ENCODE measurements around the gene WNT3A.
A peak's percentile ranks its signal among the peaks of the same experiment; 100 is the strongest.
"Not testable (repeated sequence)": the region's sequence is repeated elsewhere in the genome, so short reads cannot be mapped to it uniquely, and the experiment has no call there.

The WNT3A gene

DNA sequence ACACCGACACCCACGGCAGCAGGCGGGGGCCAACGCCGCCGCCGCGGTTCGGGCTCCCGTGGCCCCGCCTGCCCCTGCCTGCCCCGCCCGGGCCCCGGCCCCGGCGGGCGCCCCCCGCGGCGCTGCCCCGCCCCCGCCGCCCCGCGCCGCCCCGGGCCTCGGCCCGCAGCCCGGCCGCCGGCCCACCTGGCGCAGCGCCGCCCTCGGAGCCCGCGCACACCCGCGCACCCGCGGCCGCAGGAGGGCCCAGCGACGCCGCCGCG, at the start of gene WNT3A:
Gene WNT3A (plus strand): TSS at position 213 of the 263 bp plus-strand sequence. CDS start 131 bp downstream, outside the sequence.
- no peak for DNase-seq

DNA sequence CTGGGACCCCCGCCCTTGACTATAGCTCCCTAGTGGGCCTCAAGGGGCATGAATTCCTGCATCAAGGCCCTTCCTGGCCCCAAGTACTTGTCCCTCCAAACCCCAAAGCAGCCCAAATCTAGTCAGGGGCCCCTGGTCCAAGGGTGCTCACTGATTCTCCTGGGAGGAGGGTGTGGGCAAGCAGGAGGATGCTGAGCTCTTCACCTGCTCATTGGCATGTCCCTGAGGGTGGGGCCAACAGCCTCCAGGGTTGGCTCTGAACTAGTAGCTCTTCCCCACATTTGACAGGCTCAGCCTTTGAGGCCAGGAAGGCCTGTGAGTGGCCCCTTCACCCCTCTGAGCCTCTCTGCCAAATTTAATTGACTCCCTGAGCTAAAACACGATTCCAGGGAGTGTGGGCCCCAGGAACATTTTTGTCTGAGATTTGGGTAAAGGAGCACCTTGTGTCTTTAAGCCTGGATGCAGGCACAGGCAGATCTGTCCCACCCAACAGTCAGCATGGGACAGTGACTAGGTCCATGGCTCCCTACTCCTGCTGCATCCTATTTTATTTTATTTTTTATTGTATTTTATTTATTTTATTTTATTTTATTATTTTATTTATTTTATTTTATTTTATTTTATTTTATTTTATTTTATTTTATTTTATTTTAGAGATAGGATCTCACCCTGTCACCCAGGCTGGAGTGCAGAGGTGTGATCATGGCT, 48.0 kb upstream of the WNT3A start:
- no peak for DNase-seq

- DNase-seq: no peak
Measured at GRCh38 chr1:227959325-227959860, 47.4 kb upstream of the WNT3A start.

DNA sequence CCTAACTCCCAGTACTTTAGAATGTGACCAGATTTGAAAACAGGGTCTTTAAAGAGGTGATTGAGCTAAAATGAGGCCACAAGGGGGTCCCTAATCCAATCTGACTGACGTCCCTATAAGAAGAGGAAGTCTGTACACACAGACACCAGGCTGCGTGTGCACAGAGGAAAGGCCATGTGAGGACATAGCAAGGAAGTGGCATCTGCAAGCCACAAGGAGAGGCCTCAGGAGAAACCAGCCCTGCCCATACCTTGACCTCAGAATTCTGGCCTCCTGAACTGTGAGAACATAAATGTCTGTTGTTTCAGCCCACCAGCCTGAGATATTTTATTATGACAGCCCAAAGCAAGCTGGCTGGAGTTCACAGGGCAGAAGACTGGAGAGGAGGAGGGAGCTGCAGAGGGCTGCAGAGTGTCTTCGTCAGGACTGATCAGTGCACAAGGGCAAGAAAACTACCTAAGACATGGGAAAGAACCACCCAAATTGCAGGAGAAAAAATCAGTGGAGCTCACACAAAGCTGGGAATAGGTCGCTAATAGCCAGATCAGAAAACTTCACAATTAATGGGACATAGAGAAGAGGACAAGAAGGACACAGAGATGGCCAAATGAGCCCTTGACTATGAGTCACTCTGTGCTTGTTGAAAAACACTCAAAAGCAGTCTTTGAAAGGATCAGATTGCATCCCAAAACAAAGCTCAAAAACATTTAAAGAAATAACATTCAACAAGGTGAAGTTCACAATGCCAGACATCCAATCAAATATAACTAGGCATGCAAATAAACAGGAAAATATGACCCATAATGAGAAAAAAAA, 44.9 kb upstream of the WNT3A start:
- no peak for DNase-seq

GRCh38 chr1:227966733-227967132, 40.1 kb upstream of the WNT3A start:
- DNase-seq: not testable (repeated sequence)

- DNase-seq: not testable (repeated sequence)
Measured at GRCh38 chr1:227967815-227968214, 39.0 kb upstream of the WNT3A start.

DNA sequence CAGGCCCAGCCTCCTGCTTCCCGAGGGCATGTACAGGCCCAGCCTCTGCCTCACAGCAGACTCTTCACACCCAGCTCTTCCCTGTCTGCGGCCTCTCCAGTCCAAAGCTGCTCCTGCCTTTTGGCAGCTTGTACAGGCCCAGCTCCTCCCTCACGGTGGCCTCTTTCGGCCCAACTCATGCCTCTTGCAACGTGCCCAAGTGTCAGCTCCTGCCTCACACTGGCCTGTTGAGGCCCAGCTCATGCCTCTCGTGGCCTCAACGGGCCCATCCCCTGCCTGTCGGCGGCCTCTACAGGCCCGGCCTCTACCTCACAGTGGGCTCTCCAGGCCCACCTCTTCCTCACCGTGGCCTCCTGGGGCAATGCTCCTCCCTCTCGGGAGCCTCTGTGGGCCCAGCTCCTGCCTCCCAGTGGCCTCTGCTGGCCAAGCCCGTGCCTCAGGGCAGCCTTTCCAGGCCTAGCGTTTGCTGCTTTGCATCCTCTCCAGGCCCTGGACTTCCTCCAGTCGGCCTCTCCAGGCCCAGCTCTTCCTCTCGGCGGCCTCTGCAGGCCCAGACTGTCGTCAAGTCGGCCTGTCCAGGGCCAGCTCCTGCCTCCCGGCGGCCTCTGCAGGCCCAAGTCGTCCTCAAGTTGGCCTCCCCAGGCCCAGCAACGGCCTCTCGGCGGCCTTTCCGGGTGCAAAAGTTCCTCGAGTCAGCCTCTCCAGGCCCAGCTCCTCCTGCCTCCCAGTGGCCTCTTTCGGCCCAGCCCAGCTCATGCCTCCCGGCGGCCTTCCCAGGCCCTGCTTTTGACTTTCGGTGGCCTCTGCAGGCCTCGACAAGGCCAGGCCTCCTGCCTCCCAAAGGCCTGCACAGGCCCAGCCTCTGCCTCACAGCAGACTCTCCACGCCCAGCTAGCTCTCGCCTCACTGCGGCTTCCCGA, 36.5 kb upstream of the WNT3A start:
- DNase-seq: not testable (repeated sequence)

DNA sequence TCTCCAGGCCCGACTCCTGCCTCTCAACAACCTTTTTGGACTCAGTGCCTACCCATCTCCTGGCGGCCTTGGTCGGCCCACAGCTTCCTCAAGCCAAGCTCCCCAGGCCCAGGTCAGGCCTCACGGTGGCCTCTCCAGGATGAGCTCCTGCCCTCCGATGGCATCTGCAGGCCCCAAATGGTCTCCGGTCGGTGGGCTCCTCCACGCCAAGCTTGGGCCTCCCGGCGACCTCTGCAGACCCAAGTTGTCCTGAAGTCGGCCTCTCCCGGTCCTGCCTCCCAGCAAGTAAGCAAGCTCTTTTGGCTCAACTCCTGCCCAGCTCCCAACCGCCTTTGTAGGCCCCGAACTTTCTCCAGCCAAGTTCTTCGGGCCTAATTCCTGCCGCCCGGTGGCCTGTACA, 35.6 kb upstream of the WNT3A start:
- not testable (repeated sequence) for DNase-seq

DNA sequence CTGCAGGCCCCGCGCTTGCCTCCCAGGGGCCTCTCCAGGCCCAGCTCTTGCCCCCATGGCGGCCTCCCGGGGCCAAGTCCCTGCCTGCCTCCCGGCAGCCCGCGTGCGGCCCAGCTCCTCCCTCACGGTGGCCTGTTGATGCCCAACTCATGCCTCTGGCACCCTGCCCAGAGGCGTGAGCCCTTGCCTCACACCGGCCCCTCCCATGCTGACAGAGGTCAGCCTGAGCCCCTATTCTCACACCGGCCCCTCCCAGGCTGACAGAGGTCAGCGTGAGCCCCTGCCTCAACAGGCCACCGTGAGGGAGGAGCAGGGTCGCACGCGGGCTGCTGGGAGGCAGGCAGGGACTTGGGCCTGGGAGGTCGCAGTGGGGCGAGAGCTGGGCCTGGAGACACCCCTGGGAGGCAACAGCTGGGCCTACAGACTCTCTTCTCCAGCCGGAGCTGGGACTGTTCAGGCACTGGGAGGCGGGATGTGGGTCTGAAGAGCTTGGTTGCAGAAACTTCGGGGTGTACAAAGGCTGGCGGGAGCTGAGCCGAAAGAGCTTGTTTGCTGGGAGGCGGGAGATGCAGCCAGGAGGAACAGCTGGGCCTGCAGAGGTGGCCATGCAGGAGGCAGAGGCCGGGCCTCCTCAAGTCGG, 35.0 kb upstream of the WNT3A start:
- DNase-seq: not testable (repeated sequence)

DNA sequence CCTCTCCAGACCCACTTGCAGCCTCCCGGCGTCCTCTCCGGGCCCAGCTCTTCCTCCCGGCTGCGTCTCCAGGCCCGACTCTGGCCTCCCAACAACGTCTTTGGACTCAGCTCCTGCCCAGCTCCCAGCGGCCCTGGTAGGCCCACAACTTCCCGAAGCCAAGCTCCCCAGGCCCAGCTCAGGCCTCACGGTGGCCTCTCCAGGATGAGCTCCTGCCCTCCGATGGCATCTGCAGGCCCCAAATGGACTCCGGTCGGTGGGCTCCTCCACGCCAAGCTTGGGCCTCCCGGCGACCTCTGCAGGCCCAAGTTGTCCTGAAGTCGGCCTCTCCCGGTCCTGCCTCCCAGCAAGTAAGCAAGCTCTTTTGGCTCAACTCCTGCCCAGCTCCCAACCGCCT, 34.5 kb upstream of the WNT3A start:
- not testable (repeated sequence) for DNase-seq

GRCh38 chr1:227972843-227973374, 33.9 kb upstream of the WNT3A start:
- DNase-seq: not testable (repeated sequence)

DNA sequence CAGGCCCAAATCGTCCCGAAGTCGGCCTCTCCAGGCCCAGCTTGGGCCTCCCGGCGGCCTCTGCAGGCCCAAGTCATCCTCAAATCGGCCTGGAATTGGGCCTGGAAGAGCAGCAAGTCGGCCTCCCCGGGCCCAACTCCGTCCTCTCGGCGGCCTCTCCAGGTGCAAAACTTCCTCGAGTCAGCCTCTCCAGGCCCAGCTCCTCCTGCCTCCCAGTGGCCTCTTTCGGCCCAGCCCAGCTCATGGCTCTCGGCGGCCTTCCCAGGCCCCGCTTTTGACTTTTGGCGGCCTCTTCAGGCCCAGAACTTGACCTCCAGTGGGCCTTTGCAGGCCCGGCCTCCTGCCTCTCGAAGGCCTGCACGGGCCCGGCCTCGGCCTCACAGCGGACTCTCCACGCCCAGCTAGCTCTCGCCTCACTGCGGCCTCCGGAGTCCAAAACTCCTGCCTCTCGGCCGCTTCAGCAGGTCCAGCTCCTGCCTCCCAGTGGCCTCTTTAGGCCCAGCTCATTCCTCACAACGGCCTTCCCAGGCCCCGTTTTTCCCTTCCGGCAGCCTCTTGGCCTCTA, 33.0 kb upstream of the WNT3A start:
- not testable (repeated sequence) for DNase-seq

- not testable (repeated sequence) for DNase-seq
Measured at GRCh38 chr1:227975583-227976283, 31.1 kb upstream of the WNT3A start.

GRCh38 chr1:227987181-227987580, 19.6 kb upstream of the WNT3A start:
- no peak for DNase-seq

DNA sequence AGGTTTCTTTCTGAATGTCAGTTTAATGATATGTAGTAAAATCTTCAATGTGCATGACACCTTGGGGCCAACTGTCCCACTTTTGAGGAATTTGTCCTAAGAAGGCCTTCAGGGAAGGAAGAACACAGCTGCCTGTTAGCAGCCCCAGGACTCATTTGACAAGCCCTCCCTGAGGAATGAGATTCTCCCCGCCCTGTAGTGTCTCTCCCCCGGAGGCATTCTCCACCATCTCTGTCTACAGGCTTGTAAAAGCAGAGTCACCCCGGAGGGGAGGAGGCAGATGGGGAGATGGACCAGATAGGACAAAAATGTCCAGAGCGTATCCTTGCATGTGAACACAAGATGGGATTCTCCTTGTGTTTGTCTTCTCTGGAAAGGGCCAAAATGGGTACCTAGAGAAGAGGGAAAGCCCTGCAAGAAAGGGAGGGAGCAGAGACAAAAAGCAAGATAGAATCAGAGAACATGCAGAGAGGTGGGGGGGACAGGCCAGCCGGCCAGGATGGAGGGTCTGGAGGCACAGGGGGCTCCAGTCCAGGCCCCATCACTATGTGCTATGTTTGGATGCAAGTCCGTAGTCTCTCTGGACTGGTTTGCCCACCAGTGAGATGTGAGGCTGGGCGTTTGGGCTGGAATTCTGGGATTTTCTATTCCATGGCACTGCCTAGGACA, 12.0 kb upstream of the WNT3A start:
- DNase-seq: no peak

GRCh38 chr1:227996187-227996950, 10.4 kb upstream of the WNT3A start:
- no peak for DNase-seq

- no peak for DNase-seq
Measured at GRCh38 chr1:227998374-227999055, 8.3 kb upstream of the WNT3A start.

- peak; percentile 77 for DNase-seq
Measured at GRCh38 chr1:227999056-227999930, 7.5 kb upstream of the WNT3A start.
